Fibroblast of lung (primary cell): ENCODE results near the gene UPF1. TPM values are rescaled to one million over a fixed set of nuclear protein-coding genes. Genes with fewer than 3 reads are reported as not detected.

ENCODE experiments used
- DNase-seq, 2 donors: peaks; one replicate each; pipeline versions ENCODE4 v3.0.0 to v3.0.0-alpha.2; 2010; ENCODE audit warnings: low read depth in 2 of 2
- H2AFZ ChIP-seq: 2 replicates; pipeline ENCODE4 v1.5.1; 2012; ENCODE audit warnings: low read length, control low read depth, inconsistent platforms
- H3K27ac ChIP-seq: 2 replicates; pipeline ENCODE4 v1.5.1; 2011; ENCODE audit warnings: low read length, control low read depth; ENCODE audit not compliant: insufficient read depth
- H3K27me3 ChIP-seq: 2 replicates; pipeline ENCODE4 v1.5.1; 2011; ENCODE audit warnings: mild to moderate bottlenecking, low read length; ENCODE audit not compliant: control insufficient read depth, insufficient read depth
- H3K36me3 ChIP-seq: 2 replicates; pipeline ENCODE4 v1.5.1; 2011; ENCODE audit warnings: low read length; ENCODE audit not compliant: control insufficient read depth, insufficient read depth
- H3K4me1 ChIP-seq: 2 replicates; pipeline ENCODE4 v1.5.1; 2011; ENCODE audit warnings: low read length; ENCODE audit not compliant: control insufficient read depth, insufficient read depth; ENCODE audit errors: extremely low read depth
- H3K4me2 ChIP-seq: 2 replicates; pipeline ENCODE4 v1.5.1; 2011; ENCODE audit warnings: low read length, control low read depth; ENCODE audit not compliant: insufficient read depth; ENCODE audit errors: extremely low read depth
- H3K4me3 ChIP-seq, 4 experiments: fragments of 200-600 bp in 1 of 4; sonication (generic) in 1 of 4; replicated peaks in 1 of 4; 2 replicates each; pipeline ENCODE4 v1.5.1; 2011 to 2016; ENCODE audit warnings: low read length in 4 of 4, low read depth in 3 of 4, mild to moderate bottlenecking in 3 of 4, control low read depth in 2 of 4, inconsistent platforms in 1 of 4, mixed read lengths in 1 of 4; ENCODE audit not compliant: insufficient read depth in 1 of 4; ENCODE audit errors: control extremely low read depth in 1 of 4
- H3K79me2 ChIP-seq: 2 replicates; pipeline ENCODE4 v1.5.1; 2012; ENCODE audit warnings: mild to moderate bottlenecking, low read length, inconsistent platforms; ENCODE audit not compliant: control insufficient read depth, insufficient read depth
- H3K9ac ChIP-seq: 2 replicates; pipeline ENCODE4 v1.5.1; 2011; ENCODE audit warnings: mild to moderate bottlenecking, low read length, control low read depth; ENCODE audit not compliant: insufficient read depth
- H3K9me3 ChIP-seq: 2 replicates; pipeline ENCODE4 v1.5.1; 2012; ENCODE audit warnings: low read depth, low read length; ENCODE audit not compliant: control insufficient read depth, insufficient read depth
- H4K20me1 ChIP-seq: 2 replicates; pipeline ENCODE4 v1.5.1; 2011; ENCODE audit warnings: low read length; ENCODE audit not compliant: control insufficient read depth, insufficient read depth; ENCODE audit errors: extremely low read depth
- EZH2 ChIP-seq: IDR thresholded peaks from 2 replicates; pipeline ENCODE4 v1.5.1; 2012; ENCODE audit warnings: low read length, control low read depth, mild to moderate bottlenecking; ENCODE audit errors: missing control alignments
- polyA plus RNA-seq, 2 donors: library from polyadenylated mRNA; depleted of rRNA in 1 of 2; stranded (reverse) in 1 of 2; unstranded in 1 of 2; fragments of >200 nt; gene quantifications; 2 replicates each; pipeline ENCODE4 v1.2.1, GENCODE V29; 2011 to 2012; ENCODE audit warnings: missing spikeins in 1 of 2
- total RNA-seq: library from RNA; depleted of rRNA; stranded (reverse); fragments of >200 nt; gene quantifications from 2 replicates; pipeline ENCODE4 v1.2.1, GENCODE V29; 2014
- TF ChIP-seq, protein P1 (sequence below), 2 donors: IDR thresholded peaks in 1 of 2; conservative IDR thresholded peaks in 1 of 2; 1 replicate in 1 of 2; 2 replicates in 1 of 2; pipeline ENCODE4 v1.5.1; 2011 to 2012; ENCODE audit warnings: low read length in 2 of 2, control low read depth in 1 of 2, inconsistent platforms in 1 of 2, low read depth in 1 of 2, mild to moderate bottlenecking in 1 of 2

The UPF1 gene
- total and polyA plus RNA-seq, 2 donors (not counting 1 experiment from before 2014, with no cell fraction given) = 20.5 to 57.1 TPM

DNA sequence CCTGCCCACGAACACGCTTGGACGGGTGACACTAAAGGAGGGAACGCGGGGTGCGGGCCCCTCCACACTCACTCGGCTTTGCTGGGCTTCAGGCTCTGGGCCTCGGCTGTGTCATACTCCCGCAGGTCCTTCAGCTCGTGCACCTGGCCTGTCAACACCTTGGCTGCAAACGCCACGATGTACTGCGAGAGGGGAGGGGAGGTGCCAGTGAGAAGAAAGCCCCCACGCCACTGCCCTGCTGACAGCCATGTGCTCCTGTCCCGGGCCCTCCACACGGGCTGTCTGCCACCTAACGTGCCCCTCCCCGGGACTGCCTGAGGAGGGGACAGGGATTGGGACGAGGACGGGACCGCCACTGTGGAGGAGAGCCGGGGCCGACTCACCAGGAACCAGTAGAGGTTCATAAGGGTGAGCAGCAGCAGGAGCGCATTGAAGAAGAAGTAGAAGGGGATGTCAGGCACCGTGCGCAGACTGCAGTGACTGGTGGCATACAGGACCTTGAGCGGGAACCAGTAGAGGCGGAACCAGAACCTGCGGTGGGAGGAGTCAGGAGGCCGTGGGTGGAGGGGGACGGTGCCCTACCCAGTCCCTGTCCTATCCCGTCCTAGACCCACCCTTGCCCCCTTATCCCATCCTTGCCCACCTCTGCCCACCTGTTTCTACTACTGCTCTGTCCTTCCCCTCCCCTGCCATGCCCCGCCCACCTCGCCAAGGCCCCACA lies 47.3 kb downstream of the UPF1 start:
- no peak for DNase-seq
- no peaks in the 10 kb centered on the region for H3K27me3 ChIP-seq
- no peak overlapping the region for H3K4me2 ChIP-seq
- no peaks in the 10 kb centered on the region for H3K4me1 ChIP-seq
- H3K27ac ChIP-seq = no peak overlapping the region
- H3K36me3 ChIP-seq = no peaks in the 10 kb centered on the region
- no peaks in the 10 kb centered on the region for H3K79me2 ChIP-seq
- no peak overlapping the region for H2AFZ ChIP-seq
- TF ChIP-seq, protein P1, sequence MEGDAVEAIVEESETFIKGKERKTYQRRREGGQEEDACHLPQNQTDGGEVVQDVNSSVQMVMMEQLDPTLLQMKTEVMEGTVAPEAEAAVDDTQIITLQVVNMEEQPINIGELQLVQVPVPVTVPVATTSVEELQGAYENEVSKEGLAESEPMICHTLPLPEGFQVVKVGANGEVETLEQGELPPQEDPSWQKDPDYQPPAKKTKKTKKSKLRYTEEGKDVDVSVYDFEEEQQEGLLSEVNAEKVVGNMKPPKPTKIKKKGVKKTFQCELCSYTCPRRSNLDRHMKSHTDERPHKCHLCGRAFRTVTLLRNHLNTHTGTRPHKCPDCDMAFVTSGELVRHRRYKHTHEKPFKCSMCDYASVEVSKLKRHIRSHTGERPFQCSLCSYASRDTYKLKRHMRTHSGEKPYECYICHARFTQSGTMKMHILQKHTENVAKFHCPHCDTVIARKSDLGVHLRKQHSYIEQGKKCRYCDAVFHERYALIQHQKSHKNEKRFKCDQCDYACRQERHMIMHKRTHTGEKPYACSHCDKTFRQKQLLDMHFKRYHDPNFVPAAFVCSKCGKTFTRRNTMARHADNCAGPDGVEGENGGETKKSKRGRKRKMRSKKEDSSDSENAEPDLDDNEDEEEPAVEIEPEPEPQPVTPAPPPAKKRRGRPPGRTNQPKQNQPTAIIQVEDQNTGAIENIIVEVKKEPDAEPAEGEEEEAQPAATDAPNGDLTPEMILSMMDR (conservative IDR thresholded peaks at IDR 0.05 in 1 of 2, IDR thresholded peaks at IDR 0.05 in 1 of 2; ENCODE audit: low read depth in 1 of 2, low read length in 2 of 2) = no peak
- no peak for TF ChIP-seq EZH2
- H3K9me3 ChIP-seq = no peaks in the 10 kb centered on the region
- no peaks in the 10 kb centered on the region for H4K20me1 ChIP-seq
- no peak overlapping the region for H3K4me3 ChIP-seq
- no peak overlapping the region for H3K9ac ChIP-seq

DNA sequence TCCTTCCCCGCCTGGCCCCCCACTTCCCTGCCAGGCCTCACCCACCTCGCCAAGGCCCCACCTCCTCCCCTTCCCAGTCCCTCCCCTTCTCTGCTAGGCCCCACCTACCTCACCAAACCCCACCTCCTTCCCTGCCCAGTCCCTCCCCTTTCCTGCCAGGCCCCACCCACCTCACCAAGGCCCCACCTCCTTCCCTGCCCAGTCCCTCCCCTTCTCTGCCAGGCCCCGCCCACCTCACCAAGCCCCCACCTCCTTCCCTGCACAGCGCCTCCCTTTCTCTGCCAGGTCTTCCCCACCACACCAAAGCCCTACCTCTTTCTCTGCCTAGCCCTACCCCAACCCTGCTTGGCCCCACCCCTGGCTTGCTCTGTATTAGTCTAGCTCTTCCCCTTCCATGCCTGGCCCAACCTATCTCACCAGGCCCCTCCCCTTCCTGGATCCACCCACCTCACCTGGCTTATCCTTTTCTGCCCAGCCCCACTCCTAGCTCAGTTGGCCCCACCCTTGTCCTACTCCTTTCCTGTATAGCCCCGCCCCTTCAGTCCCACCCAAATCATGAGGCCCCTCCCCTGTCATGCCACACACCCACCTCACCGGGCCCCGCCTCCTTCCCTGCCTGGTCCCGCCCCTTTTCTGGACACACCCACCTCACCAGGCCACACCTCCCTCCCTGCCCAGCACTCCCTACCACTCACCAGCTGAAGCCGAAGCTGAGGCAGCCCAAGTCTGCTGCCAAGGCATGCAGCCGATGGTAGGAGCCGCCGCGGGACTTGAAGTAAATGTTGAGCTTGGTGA lies 48.0 kb downstream of the UPF1 start:
- no peaks in the 10 kb centered on the region for H3K79me2 ChIP-seq
- no peak overlapping the region for H3K9ac ChIP-seq
- no peaks in the 10 kb centered on the region for H4K20me1 ChIP-seq
- no peak overlapping the region for H3K27ac ChIP-seq
- no peak overlapping the region for H3K4me3 ChIP-seq
- no peak overlapping the region for H3K4me2 ChIP-seq
- no peaks in the 10 kb centered on the region for H3K9me3 ChIP-seq
- no peaks in the 10 kb centered on the region for H3K4me1 ChIP-seq
- H2AFZ ChIP-seq = no peak overlapping the region
- no peaks in the 10 kb centered on the region for H3K36me3 ChIP-seq
- H3K27me3 ChIP-seq = no peaks in the 10 kb centered on the region
- no peak for TF ChIP-seq EZH2
- TF ChIP-seq, protein P1 (conservative IDR thresholded peaks at IDR 0.05 in 1 of 2, IDR thresholded peaks at IDR 0.05 in 1 of 2; ENCODE audit: low read depth in 1 of 2, low read length in 2 of 2) = no peak
- DNase-seq = no peak

DNA sequence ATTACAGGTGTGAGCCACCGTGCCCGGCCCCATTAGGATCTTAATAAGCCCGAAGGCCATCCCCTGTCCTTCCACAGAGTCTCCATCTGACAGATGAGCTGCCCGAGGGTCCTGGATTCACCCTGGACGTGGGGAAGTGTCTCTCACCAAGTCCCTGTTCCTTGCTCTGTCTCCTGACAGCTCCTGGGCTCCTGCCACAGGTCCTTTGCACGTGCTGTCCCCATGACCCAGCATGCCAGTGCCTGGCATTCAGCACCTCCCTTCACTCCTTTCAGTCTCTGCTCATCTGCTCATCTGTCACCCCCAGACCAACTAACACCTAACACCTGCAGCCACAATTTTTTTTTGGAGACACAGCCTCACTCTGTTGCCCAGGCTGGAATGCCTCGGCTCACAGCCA lies 49.7 kb downstream of the UPF1 start:
- Histone ChIP-seq H3K4me1 (no peaks in the 10 kb centered on the region), H3K9ac (no peak overlapping the region), H3K36me3 (no peaks in the 10 kb centered on the region), H3K4me3 (no peak overlapping the region), H3K4me2 (no peak overlapping the region), H3K79me2 (no peaks in the 10 kb centered on the region), H3K9me3 (no peaks in the 10 kb centered on the region), H2AFZ (no peak overlapping the region), H4K20me1 (no peaks in the 10 kb centered on the region), H3K27me3 (no peaks in the 10 kb centered on the region), H3K27ac (no peak overlapping the region)
- DNase-seq = no peak
- no peak for TF ChIP-seq EZH2
- TF ChIP-seq, protein P1 (conservative IDR thresholded peaks at IDR 0.05 in 1 of 2, IDR thresholded peaks at IDR 0.05 in 1 of 2; ENCODE audit: low read depth in 1 of 2, low read length in 2 of 2) = no peak
